Liver (tissue), 2 donors: ENCODE data around the gene NQO2.

Experiments used
- CTCF ChIP-seq: fragments of 150-350 bp; IDR thresholded peaks from 2 replicates; pipeline ENCODE4 v1.5.1; 2017; ENCODE audit warnings: improper control_type of control experiment, low read depth, low read length; ENCODE audit not compliant: missing input control
- ZBTB33 ChIP-seq: IDR thresholded peaks from 2 replicates; pipeline ENCODE4 v1.6.1; 2016; ENCODE audit warnings: antibody characterized with exemption
- donor health status: healthy.

- TF ChIP-seq ZBTB33: peak; percentile 41
- no peak for TF ChIP-seq CTCF
Measured at GRCh38 chr6:2989332-2990247, 10.1 kb upstream of the NQO2 start.
